Measurements from ENCODE around the gene FGD4.

GRCh38 chr12:32558903-32559302 lies 159.5 kb downstream of the FGD4 start:
- TF ChIP-seq CTCF (IDR thresholded peaks at IDR 0.05): no peak
- no peak for TF ChIP-seq POLR2A (IDR thresholded peaks at IDR 0.05)
